ENCODE measurements around the gene ARHGAP44.
"Not testable (repeated sequence)": the region's sequence is repeated elsewhere in the genome, so short reads cannot be mapped to it uniquely, and the experiment has no call there.

The ARHGAP44 gene

DNA sequence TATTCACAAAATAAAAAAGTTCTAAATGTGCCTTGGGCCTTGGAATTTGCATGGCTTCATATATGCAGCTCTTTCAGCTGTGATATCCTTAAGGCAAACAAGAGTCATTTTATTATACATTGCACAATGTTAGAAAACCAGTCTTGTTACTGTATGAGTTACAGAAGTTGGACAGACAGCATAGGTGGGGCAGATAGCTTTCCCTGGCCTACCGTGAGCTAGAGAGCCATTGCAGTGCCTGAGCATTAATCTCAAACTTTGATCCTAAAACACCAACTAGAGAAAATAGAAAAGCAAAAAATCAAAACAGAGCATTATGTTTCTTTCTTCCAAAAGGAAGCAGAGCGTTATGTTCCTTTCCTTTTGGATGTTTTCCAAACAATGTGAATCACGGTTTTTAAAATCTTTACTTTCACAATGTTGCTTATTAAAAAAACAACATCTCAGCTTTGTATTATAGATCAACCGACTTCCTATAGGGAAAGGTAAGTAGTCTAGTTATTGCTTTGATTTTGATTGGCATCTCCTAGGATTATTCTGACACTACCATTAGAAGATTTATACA lies 32.2 kb downstream of the ARHGAP44 start:
- DNase-seq = no peak

GRCh38 chr17:12826431-12826830 lies 37.1 kb downstream of the ARHGAP44 start:
- DNase-seq = no peak

- no peak for DNase-seq
Observed at GRCh38 chr17:12830777-12831247, 41.5 kb downstream of the ARHGAP44 start.

- no peak for DNase-seq
Observed at GRCh38 chr17:12831839-12832238, 42.5 kb downstream of the ARHGAP44 start.

DNA sequence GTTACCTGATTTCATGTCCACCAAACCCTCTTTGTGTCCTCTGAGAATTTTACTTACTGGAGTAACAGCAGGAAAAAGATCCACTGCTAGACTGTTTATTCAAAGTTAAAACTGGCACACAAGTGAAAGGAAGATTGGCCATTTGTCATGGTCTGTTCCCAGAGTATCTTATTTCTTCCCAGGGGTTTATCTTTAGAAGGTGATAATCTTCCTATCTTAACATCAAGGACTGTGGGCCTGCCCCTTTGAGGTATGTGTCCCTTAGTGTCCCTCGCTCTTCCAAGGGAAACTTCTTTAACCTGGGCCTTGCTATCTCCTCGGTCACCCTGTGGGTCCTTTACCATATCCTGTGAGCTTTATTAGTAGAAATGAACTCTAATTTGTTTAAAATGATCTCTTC lies 49.7 kb downstream of the ARHGAP44 start:
- DNase-seq = no peak

DNA sequence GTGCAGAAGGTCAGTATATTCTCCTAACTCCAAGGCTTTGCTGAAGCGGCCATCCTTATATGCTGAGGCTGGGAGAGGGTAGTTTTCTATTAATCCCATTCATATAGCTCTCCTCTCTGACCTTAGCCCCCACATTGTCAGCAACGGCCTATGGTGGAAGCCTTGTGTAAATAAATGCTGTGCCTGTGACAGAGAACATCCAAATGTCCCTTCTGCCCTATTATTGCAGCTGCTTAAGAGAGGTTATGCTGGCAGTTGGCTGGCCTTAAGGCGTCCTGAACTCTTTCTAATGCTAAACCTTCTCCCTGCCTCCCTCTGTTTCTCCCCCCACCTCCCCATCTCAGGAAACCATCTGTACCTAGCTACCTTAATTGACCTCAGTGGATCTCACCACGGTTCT lies 53.6 kb downstream of the ARHGAP44 start:
- no peak for DNase-seq

- no peak for DNase-seq
Observed at GRCh38 chr17:12850996-12851395, 61.7 kb downstream of the ARHGAP44 start.

- DNase-seq = no peak
Observed at GRCh38 chr17:12851901-12852435, 62.7 kb downstream of the ARHGAP44 start.

DNA sequence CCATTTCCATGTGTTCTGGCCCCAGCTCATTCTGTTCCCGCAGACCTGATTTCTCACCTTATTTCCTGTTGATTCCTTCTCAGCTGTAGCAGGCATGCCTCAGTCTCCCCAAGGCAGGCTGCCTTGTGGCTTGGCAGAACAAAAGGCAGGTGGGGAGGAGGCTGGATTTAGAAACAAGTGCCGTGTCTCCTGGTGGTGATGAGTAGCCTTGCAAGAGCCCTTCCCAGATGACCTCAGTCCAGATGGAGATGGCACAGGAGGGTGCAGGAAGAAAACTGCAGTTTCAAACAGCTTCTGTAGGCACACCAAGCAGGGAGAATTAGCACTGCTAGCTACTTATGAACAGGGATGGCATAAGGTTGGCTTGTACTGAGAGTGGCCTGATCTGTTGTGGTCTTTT lies 64.6 kb downstream of the ARHGAP44 start:
- no peak for DNase-seq

DNA sequence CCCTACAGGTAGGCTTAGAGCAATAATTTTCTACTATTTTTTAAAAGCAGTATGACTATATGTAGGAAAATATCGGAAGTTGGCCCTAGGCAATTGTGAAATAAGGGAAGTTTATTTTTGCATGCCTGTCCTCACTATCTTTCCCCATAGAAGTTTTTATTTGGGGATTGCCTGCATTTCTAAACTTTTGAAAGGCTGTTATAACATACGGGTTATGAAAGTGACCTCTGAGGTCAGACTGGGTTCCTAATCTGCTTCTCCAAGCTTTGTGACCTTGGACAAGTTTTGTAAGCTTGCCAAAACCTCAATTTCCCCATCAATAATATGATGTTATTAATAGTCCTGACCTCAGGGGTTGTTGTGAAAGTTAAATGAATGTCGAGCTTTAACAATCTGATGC lies 67.1 kb downstream of the ARHGAP44 start:
- no peak for DNase-seq

DNA sequence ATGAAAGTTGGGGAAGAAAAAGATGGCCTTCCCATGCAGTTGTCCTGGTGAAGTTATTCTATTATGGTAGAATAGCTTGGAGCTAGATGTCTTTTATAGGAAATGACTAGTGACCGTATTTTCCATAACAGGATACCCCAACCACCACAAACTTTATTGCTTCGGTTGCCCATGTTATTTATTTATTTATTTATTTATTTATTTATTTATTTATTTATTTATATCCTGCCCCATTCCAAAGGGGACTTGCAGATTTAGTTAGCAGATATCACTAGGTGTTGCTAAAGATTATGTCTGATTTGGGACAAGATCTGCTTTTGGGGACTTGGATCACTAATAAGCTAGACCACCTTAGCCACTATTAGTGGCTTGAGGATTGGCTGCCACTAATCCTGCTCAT lies 68.3 kb downstream of the ARHGAP44 start:
- no peak for DNase-seq

- DNase-seq = no peak
Observed at GRCh38 chr17:12859520-12859919, 70.2 kb downstream of the ARHGAP44 start.

GRCh38 chr17:12865769-12866168 lies 76.5 kb downstream of the ARHGAP44 start:
- DNase-seq = no peak

DNA sequence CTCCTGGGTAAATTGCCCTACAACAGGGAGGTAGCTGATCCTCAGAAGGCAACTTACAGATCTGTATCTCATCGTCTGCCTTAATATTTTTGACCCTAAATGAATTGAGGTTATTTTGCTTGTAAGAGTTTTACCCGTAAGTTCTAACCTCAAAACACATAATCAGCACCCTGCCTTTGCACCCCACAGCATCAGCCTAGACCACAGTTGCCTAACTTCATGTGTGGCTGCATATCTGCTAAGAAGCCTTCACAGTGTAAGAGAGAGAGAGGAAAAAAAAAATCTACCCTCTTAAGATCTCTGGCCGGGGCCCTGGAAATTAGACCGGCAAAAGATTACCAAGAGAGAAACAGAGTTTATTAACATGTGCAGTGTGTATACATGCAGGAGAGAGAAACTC lies 76.9 kb downstream of the ARHGAP44 start:
- DNase-seq = no peak

- DNase-seq = no peak
Observed at GRCh38 chr17:12867726-12868125, 78.4 kb downstream of the ARHGAP44 start.

GRCh38 chr17:12873415-12874125 lies 84.3 kb downstream of the ARHGAP44 start:
- DNase-seq = not testable (repeated sequence)

- no peak for DNase-seq
Observed at GRCh38 chr17:12877953-12878669, 88.8 kb downstream of the ARHGAP44 start.

DNA sequence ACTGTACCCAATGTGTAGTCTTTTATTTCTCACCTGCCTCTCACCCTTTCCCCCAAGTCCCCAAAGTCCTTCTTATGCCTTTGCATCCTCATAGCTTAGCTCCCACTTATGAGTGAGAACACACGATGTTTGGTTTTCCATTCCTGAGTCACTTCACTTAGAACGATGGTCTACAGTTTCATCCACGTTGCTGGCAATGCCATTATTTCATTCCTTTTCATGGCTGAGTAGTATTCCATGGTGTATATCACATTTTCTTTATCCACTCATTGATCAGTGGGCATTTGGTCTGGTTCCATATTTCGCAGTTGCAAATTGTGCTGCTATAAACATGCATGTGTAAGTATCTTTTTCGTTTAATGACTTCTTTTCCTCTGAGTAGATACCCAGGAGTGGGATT lies 89.8 kb downstream of the ARHGAP44 start:
- not testable (repeated sequence) for DNase-seq

DNA sequence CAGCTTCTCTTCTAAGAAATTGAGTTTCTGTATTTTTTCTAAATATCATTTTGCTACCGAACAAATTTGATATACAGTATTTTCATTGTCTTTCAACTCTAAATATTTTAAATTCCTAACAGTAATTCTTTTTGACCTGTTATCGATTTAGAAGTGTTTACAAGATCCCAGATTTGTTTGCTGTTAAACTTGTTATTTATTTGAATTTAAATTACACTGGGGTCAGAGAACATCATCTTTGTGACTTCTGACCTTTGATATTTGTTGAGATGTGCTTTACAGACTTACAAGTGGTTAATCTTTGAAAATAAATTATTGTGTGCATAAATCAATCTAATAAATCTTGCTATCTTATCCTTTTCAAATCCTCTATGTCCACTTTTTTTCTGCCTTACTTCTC lies 94.2 kb downstream of the ARHGAP44 start:
- no peak for DNase-seq

GRCh38 chr17:12887088-12887487 lies 97.8 kb downstream of the ARHGAP44 start:
- no peak for DNase-seq

DNA sequence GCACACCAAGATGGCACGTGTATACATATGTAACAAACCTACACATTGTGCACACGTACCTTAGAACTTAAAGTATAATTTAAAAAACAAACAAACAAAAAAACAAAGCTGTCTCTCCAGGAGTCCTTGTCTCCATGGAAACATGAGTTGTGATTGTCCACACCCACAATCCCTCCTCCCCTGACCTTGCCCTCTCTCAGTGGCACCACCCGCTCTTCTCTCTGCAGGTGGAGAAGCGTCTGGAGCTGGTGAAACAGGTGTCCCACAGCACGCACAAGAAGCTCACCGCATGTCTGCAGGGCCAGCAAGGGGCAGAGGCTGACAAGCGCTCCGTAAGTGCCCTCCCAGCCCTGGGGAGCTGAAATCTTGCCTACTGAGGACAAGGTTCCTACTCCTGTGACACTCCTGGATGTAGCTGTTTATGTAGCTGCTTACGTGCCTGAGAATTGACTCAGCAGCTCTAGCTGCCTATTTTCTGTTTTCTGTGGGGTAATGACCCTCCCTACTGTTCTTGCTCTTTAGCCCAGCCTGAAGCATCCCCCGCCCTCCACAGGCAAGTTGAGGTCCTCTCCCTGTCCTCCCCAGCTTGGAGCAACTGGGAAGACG lies 107.0 kb downstream of the ARHGAP44 start:
- DNase-seq = no peak

- no peak for DNase-seq
Observed at GRCh38 chr17:12898110-12898509, 108.8 kb downstream of the ARHGAP44 start.

DNA sequence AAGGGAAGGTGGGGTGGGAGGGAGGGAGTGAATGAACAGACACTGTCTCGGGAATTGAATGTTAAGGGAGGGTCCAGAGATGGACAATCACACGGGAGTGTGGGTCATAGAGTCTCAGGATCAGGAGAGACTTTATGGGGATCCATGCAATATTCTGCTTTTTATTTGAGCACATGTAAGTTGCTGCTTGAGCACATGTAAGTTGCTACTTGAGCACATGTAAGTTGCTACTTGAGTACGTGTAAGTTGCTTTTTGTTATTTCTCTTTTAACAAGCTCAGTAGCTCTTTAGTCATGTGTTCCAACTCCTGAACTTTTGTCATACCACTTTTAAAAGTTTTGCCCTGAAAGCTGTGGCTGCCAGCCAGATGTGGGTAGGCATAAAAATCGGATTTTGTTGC lies 110.3 kb downstream of the ARHGAP44 start:
- no peak for DNase-seq

DNA sequence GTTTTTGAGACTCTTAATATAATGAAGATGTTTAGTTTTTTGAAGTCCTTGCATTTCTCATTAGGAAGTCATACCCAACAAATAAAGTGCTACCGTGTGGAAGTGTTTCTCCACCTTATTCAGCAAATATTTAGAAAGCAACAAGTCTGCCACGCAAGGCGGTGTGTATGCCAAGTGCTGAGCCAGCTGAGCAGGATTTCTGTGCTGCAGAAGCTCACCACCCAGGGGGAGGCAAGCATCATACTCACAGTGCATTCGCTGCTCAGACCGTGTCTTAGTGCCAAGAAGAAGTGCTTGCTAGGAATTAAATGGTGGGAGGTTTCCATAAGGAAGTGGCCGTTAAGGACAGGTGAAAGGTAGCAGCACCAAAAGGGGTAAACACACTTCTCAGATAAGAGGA lies 111.2 kb downstream of the ARHGAP44 start:
- no peak for DNase-seq

Measured in NCI-H510A treated with DMSO at 0.1 percent for 48 hours (cell line).